ENCODE results near the gene INTS12. TPM values are rescaled to one million over a fixed set of nuclear protein-coding genes. Genes with fewer than 3 reads are reported as not detected.
"Not testable (repeated sequence)": the region's sequence is repeated elsewhere in the genome, so short reads cannot be mapped to it uniquely, and the experiment has no call there.

INTS12 gene
- total RNA-seq, 1 donor from 2014 or later, result 21.0 TPM

DNA sequence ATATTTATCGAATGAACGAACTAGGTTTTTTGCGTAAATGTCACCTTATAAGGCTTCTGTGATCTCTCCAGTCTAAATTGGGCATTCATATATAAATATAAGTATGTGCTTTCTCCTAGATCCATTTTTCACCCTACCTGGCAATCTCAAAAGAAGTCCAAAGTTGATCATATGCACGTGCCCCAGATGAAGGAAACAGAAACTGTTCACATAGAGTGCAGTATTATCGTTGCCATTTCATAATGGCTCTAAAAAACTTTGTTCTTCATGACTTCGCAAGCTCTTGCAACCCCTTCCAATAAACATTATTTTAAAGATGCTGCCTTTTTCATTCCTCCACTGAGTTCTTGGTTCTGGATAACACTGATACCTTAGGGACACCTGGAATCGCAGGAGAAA is 708 bp downstream of the INTS12 start:
- DNase-seq (no peak), ATAC-seq (ENCODE audit: poor library complexity) (no peak)
- intact Hi-C loops (cut with DNase I), result no loop called here

DNA sequence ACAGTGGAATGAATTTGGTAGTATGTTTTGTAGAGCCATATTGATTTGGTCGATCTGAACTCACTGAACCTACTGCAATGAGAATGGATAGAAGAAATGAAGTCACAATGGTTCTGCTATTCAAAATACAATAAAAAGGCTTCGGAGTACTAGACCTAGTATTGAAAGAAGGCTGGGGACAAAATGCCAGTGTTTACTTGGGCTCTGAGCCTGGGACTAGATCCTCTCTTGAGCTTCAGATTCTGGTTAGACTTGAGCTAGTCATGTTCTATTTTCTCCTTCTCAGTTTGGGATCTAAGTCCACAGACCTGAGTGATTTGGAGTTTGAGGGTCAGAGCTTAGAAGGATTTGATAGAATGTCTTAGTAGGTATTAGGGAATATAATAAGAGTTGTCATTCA is 9.9 kb downstream of the INTS12 start:
- intact Hi-C loops (cut with DNase I), result no loop called here
- ATAC-seq (ENCODE audit: poor library complexity), result no peak

GRCh38 chr4:105695832-105696231 is 12.7 kb downstream of the INTS12 start:
- ATAC-seq (ENCODE audit: poor library complexity); DNase-seq; intact Hi-C loops (cut with DNase I): not testable (repeated sequence)

More for the DNA sequence above, 9.9 kb downstream of the INTS12 start:
- no peak for DNase-seq

- DNase-seq; intact Hi-C loops (cut with DNase I); ATAC-seq (ENCODE audit: poor library complexity): not testable (repeated sequence)
These were observed 13.7 kb downstream of the INTS12 start for GRCh38 chr4:105694812-105695211.

DNA sequence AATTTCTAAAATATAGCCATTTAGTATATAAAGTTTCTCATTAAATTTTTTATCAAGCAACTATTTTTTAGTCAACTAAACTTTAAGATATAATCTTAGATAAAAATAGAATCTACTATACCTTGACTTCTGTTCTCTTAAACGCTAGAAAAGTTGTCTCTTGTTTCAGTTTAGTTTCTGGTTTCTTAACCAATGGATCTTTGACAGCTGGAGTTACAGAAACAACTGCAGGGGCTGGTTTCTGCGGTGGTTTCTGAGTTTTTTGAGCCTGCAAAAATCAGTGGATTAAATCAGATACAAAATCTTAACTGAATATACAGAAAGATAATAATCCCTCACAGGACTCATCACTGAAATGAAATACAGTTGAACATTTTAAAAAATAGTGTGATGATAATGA is 21.9 kb downstream of the INTS12 start:
- no peak for ATAC-seq (ENCODE audit: poor library complexity)
- intact Hi-C loops (cut with DNase I), result no loop called here
- DNase-seq, result no peak

GRCh38 chr4:105683038-105683437 is 25.5 kb downstream of the INTS12 start:
- no peak for DNase-seq
- no peak for ATAC-seq (ENCODE audit: poor library complexity)
- intact Hi-C loops (cut with DNase I), result no loop called here

GRCh38 chr4:105679186-105679585 is 29.3 kb downstream of the INTS12 start:
- DNase-seq (no peak), ATAC-seq (ENCODE audit: poor library complexity) (no peak)
- intact Hi-C loops (cut with DNase I), result no loop called here

- intact Hi-C loops (cut with DNase I), result no loop called here
- ATAC-seq (ENCODE audit: poor library complexity), result no peak
- no peak for DNase-seq
These were observed 30.8 kb downstream of the INTS12 start for GRCh38 chr4:105677709-105678108.

- DNase-seq (no peak), ATAC-seq (ENCODE audit: poor library complexity) (no peak)
- intact Hi-C loops (cut with DNase I), result no loop called here
These were observed 34.5 kb downstream of the INTS12 start for GRCh38 chr4:105674011-105674410.

- intact Hi-C loops (cut with DNase I), result no loop called here
- no peak for ATAC-seq (ENCODE audit: poor library complexity)
- DNase-seq, result no peak
These were observed 37.2 kb downstream of the INTS12 start for GRCh38 chr4:105671301-105671700.

GRCh38 chr4:105670684-105671083 is 37.8 kb downstream of the INTS12 start:
- ATAC-seq (ENCODE audit: poor library complexity) (no peak), DNase-seq (no peak)
- intact Hi-C loops (cut with DNase I), result no loop called here

DNA sequence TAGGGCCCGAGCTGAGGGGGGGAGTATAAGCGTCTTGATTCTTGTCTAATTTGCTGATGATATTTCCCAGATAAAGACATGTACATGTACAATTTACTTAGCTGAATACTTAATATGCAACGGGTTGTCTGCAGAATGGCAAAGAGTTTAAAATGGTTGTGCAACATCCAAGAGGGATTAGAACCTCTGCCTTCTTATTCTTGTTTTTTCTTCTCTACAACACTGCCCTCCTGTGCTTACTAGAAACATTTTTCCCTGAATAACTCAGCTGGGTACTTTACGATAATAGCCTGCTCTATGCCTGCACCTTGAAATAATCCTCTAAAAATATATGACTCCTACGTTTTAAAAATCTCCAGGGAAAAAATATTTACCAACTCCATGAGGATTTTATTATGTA is 41.8 kb downstream of the INTS12 start:
- intact Hi-C loops (cut with DNase I), result loop anchor here (10.0 kb wide), 1 partner anchor 142 kb away; no protein-coding TSS in a partner anchor
- ATAC-seq (ENCODE audit: poor library complexity) (peak; percentile 80), DNase-seq (no peak)

DNA sequence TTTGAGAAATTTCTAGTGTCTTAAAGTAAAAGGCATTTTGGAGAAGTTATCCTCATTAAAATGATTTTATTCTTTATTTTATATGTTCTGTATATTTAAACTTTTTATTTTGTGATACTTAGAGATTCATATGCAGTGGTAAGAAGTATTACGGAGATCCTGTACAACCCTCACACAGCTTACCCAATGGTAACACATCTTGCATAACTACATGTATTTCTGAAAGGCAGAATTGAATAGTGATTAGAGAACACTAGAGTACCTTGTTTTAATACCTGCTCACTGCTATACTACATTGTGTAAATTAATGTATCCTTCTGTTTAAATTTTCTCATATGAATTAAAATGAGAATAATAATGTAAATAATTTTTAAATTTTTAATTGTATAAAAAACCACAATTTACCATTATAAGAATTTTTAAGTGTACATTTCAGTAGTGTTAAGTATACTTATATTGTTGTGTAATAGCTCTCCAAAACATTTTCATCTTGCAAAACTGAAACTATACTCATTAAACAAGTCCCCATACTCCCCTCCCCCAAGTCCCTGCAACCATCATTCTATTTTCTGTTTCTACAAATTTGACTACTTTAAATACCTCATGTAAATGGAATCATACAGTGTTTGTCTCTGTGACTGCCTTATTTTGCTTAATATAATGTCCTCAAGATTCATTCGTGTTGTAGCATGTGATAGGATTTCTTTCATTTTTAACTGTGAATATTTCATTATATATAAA is 45.4 kb downstream of the INTS12 start:
- ATAC-seq (ENCODE audit: poor library complexity) (no peak), DNase-seq (no peak)
- intact Hi-C loops (cut with DNase I), result loop anchor here (10.0 kb wide), 1 partner anchor 138 kb away; no protein-coding TSS in a partner anchor

DNA sequence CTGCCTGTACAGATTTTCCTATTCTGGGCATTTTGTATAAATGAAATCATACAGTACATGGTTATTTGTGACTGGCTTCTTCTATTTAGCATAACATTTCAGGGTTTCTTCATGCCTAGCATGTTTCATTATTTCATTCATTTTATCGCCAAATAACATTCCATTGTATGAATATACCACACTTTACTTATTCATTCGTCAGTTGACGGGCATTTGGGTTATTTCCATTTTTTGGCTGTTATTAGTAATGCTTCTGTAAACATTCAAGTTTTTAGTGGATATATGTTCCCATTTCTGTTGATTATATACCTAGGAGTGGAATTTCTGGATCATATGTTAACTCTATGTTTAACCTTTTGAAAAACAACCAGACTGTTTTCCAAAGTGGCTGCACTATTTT is 47.5 kb downstream of the INTS12 start:
- ATAC-seq (ENCODE audit: poor library complexity), result no peak
- intact Hi-C loops (cut with DNase I), result loop anchor here (10.0 kb wide), 1 partner anchor 136 kb away; no protein-coding TSS in a partner anchor
- no peak for DNase-seq

DNA sequence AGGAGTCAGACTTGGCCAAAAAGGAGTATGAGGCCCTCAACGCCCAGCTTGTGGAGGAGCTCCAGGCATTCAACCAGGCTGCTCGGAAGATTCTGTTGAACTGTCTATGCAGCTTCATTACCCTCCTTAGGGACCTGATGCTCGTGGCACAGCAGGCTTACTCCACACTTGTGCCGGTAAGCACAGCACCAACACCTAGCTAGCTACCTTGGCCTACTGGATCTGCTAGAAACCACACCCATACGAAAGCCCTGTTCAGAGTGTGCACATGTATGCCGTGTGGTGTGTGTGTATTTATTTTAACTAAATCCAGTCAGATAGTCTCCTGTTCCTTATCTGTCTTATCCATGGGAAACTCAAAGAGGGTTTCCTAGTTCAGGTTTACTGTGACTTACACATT is 49.3 kb downstream of the INTS12 start:
- intact Hi-C loops (cut with DNase I), result no loop called here
- ATAC-seq (ENCODE audit: poor library complexity) (no peak), DNase-seq (no peak)

- intact Hi-C loops (cut with DNase I), result no loop called here
- ATAC-seq (ENCODE audit: poor library complexity) (no peak), DNase-seq (no peak)
These were observed 51.2 kb downstream of the INTS12 start for GRCh38 chr4:105657117-105657765.

DNA sequence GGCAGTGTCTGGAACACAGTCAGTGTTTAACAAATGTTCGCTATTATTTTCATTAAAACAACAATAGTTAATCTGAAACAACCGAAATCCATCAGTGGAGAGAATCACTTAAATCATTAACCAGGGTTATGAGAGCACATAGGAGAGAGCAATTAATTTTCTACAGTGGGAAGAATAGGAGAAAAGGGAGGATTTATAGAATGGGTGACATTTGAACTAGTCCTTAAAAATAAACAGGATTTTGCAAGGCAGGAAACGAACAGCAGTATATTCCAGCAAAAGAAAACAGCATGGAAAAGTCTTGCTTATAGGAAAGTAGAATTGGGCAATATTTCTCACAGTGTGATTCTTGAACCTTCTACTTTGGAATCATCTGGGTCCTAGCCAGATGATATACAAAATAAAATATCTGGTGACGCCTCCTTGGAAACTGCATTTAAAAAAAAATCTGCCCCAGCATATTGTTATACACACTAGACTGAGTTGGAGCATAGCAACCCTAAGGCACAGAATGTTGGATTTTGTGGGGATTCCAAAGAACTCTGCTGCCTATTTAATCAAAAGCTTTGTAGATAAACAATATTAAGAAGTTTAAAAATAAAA is 56.1 kb downstream of the INTS12 start:
- intact Hi-C loops (cut with DNase I), result no loop called here
- DNase-seq (no peak), ATAC-seq (ENCODE audit: poor library complexity) (no peak)

DNA sequence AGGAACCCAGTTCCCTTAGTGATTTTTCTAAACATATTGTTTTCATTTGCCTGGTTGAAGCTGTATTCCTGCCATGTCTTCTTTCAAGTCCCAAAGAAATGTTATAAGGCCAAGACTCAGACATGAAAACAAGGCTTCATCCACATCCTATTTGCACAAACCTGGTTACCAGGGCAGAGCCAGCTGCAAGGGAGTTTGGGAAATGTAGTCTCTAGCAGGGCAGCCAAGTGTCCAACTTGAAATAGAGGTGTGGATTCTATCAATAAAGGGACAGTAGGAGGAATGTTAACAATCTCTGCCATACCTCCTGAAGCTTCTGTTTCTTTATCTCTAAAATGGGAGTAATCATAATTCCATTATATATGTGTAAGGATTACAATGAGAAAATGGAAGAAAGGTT is 56.6 kb downstream of the INTS12 start:
- intact Hi-C loops (cut with DNase I), result no loop called here
- DNase-seq, result no peak
- ATAC-seq (ENCODE audit: poor library complexity), result no peak

- no peak for DNase-seq
- intact Hi-C loops (cut with DNase I), result no loop called here
These were observed 58.3 kb downstream of the INTS12 start for GRCh38 chr4:105650190-105650589.

DNA sequence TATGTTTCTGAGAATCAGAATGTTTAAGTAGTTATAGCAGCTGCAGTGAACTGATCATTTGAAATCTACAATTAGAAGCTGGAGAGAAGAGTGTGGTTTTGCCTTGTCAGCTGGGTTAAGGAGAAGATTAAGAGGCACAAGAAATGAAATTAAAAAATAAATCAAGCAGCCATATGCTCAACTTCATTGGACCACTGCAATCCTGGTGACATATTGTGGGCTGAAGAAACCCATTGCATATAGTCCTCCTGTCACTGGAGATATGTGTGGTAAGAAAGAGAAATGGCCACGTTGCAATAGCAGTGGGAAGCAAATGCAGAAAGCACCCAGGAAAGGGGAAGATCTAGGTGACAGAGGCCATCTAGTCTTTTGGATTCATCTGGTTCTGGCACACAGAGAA is 63.0 kb downstream of the INTS12 start:
- intact Hi-C loops (cut with DNase I), result no loop called here
- ATAC-seq (ENCODE audit: poor library complexity) (no peak), DNase-seq (no peak)

More at GRCh38 chr4:105650190-105650589, 58.3 kb downstream of the INTS12 start:
- ATAC-seq (ENCODE audit: poor library complexity), result no peak
